ENCODE data around the gene CPXCR1.
"Not testable (repeated sequence)": the region's sequence is repeated elsewhere in the genome, so short reads cannot be mapped to it uniquely, and the experiment has no call there.

The CPXCR1 gene

GRCh38 chrX:88746925-88747324 lies at the start of gene CPXCR1:
CPXCR1 (plus strand) TSS chrX:88747225; CDS start chrX:88753415, 6,190 bp downstream.
- no peak within 1 kb of the TSS for H3K27ac ChIP-seq
- TF ChIP-seq CTCF (IDR thresholded peaks at IDR 0.05): no peak
- TF ChIP-seq ZFX (IDR thresholded peaks at IDR 0.05; ENCODE audit: borderline replicate concordance): no peak

GRCh38 chrX:88735835-88736234 lies 11.2 kb upstream of the CPXCR1 start:
- no peak overlapping the region for H3K27ac ChIP-seq
- no peak for TF ChIP-seq ZFX (IDR thresholded peaks at IDR 0.05; ENCODE audit: borderline replicate concordance)
- TF ChIP-seq CTCF (IDR thresholded peaks at IDR 0.05): no peak

GRCh38 chrX:88746215-88746614 lies 810 bp upstream of the CPXCR1 start:
- H3K27ac ChIP-seq: not testable (repeated sequence)

GRCh38 chrX:88752339-88752738 lies 5.3 kb downstream of the CPXCR1 start:
- not testable (repeated sequence) for H3K27ac ChIP-seq

GRCh38 chrX:88789825-88790224 lies 42.8 kb downstream of the CPXCR1 start:
- no peak overlapping the region for H3K27ac ChIP-seq
- TF ChIP-seq CTCF (IDR thresholded peaks at IDR 0.05): no peak
- no peak for TF ChIP-seq ZFX (IDR thresholded peaks at IDR 0.05; ENCODE audit: borderline replicate concordance)

All from 22Rv1 (cell line).